Measurements from ENCODE around the gene ESX1.

The ESX1 gene

GRCh38 chrX:104254442-104255115 is at the start of gene ESX1:
ESX1 (minus strand) TSS chrX:104254933; CDS start chrX:104254849, 84 bp downstream.
- TF ChIP-seq CTCF (IDR thresholded peaks at IDR 0.05; ENCODE audit: insufficient read depth, low read depth, low read length, missing control alignments) = no peak
- no peak for DNase-seq (ENCODE audit: low read depth)
- no peak within 1 kb of the TSS for H3K4me3 ChIP-seq (ENCODE audit: low read depth, low read length)

GRCh38 chrX:104295636-104296035 is 40.9 kb upstream of the ESX1 start:
- H3K4me3 ChIP-seq (ENCODE audit: low read depth, low read length) = no peak overlapping the region
- TF ChIP-seq CTCF (IDR thresholded peaks at IDR 0.05; ENCODE audit: insufficient read depth, low read depth, low read length, missing control alignments) = no peak
- no peak for DNase-seq (ENCODE audit: low read depth)

- no peak overlapping the region for H3K4me3 ChIP-seq (ENCODE audit: low read depth, low read length)
- DNase-seq (ENCODE audit: low read depth) = no peak
- TF ChIP-seq CTCF (IDR thresholded peaks at IDR 0.05; ENCODE audit: insufficient read depth, low read depth, low read length, missing control alignments) = no peak
Observed at GRCh38 chrX:104288961-104289360, 34.2 kb upstream of the ESX1 start.

- no peak for TF ChIP-seq CTCF (IDR thresholded peaks at IDR 0.05; ENCODE audit: insufficient read depth, low read depth, low read length, missing control alignments)
- H3K4me3 ChIP-seq (ENCODE audit: low read depth, low read length) = no peak overlapping the region
- no peak for DNase-seq (ENCODE audit: low read depth)
Observed at GRCh38 chrX:104288269-104288668, 33.5 kb upstream of the ESX1 start.

- no peak for TF ChIP-seq CTCF (IDR thresholded peaks at IDR 0.05; ENCODE audit: insufficient read depth, low read depth, low read length, missing control alignments)
Observed at GRCh38 chrX:104285201-104285600, 30.5 kb upstream of the ESX1 start.

GRCh38 chrX:104284507-104284906 is 29.8 kb upstream of the ESX1 start:
- no peak overlapping the region for H3K4me3 ChIP-seq (ENCODE audit: low read depth, low read length)
- no peak for TF ChIP-seq CTCF (IDR thresholded peaks at IDR 0.05; ENCODE audit: insufficient read depth, low read depth, low read length, missing control alignments)
- no peak for DNase-seq (ENCODE audit: low read depth)

More at GRCh38 chrX:104285201-104285600, 30.5 kb upstream of the ESX1 start:
- H3K4me3 ChIP-seq (ENCODE audit: low read depth, low read length) = no peak overlapping the region
- no peak for DNase-seq (ENCODE audit: low read depth)

- TF ChIP-seq CTCF (IDR thresholded peaks at IDR 0.05; ENCODE audit: insufficient read depth, low read depth, low read length, missing control alignments) = no peak
- no peak for DNase-seq (ENCODE audit: low read depth)
- H3K4me3 ChIP-seq (ENCODE audit: low read depth, low read length) = no peak overlapping the region
Observed at GRCh38 chrX:104282166-104282725, 27.5 kb upstream of the ESX1 start.
